Large intestine (tissue), 3 donors: ENCODE measurements around the gene NARS2. TPM values are rescaled to one million over a fixed set of nuclear protein-coding genes. Genes with fewer than 3 reads are reported as not detected.

Experiments used
- DNase-seq, 2 donors: peaks; one replicate each; pipeline versions ENCODE4 v3.0.0 to v3.0.0-alpha.2; 2013
- H3K27ac ChIP-seq: one replicate; pipeline ENCODE4 v1.5.1; 2013; ENCODE audit warnings: low read length
- H3K27me3 ChIP-seq: 2 replicates; pipeline ENCODE4 v1.6.1; 2013; ENCODE audit warnings: low read length; ENCODE audit not compliant: control insufficient read depth, insufficient read depth
- H3K36me3 ChIP-seq: 2 replicates; pipeline ENCODE4 v1.6.1; 2013; ENCODE audit warnings: low read length; ENCODE audit not compliant: control insufficient read depth, insufficient read depth
- H3K4me1 ChIP-seq: one replicate; pipeline ENCODE4 v1.6.1; 2013; ENCODE audit warnings: low read length; ENCODE audit not compliant: control insufficient read depth, insufficient read depth
- H3K4me3 ChIP-seq: one replicate; pipeline ENCODE4 v1.5.1; 2013; ENCODE audit warnings: low read length
- H3K9me3 ChIP-seq: one replicate; pipeline ENCODE4 v1.6.1; 2013; ENCODE audit warnings: mild to moderate bottlenecking, low read depth, low read length, moderate library complexity; ENCODE audit not compliant: control insufficient read depth
- WGBS: methylation state at CpG from one replicate; pipeline ENCODE4 v1.1.5; 2013; ENCODE audit warnings: low lambda C conversion rate; ENCODE audit not compliant: insufficient coverage; 5-methylcytosine and 5-hydroxymethylcytosine counted together
- polyA plus RNA-seq: library from polyadenylated mRNA; unstranded; fragments of 120-200 nt; gene quantifications from one replicate; pipeline ENCODE4 v1.2.1, GENCODE V29; 2013

The NARS2 gene
- polyA plus RNA-seq, 1 donor, result 15.4 TPM

- no peak overlapping the region for H3K27ac ChIP-seq
- H3K36me3 ChIP-seq, result no peaks in the 10 kb centered on the region
- no peaks in the 10 kb centered on the region for H3K4me1 ChIP-seq
- no peaks in the 10 kb centered on the region for H3K27me3 ChIP-seq
- WGBS, result 75% methylated on average over 1 of the region's 2 CpGs
- DNase-seq, result no peak
- H3K4me3 ChIP-seq, result no peak overlapping the region
- no peaks in the 10 kb centered on the region for H3K9me3 ChIP-seq
These were observed 123.8 kb downstream of the NARS2 start for GRCh38 chr11:78450866-78451265.

- Histone ChIP-seq H3K9me3 (no peaks in the 10 kb centered on the region), H3K4me3 (no peak overlapping the region), H3K4me1 (no peaks in the 10 kb centered on the region), H3K27ac (no peak overlapping the region), H3K27me3 (no peaks in the 10 kb centered on the region), H3K36me3 (no peaks in the 10 kb centered on the region)
- no peak for DNase-seq
- no CpG with 5 or more reads among the region's 4 CpGs for WGBS
These were observed 124.8 kb downstream of the NARS2 start for GRCh38 chr11:78449866-78450265.

GRCh38 chr11:78446210-78446609 lies 128.5 kb downstream of the NARS2 start:
- Histone ChIP-seq H3K9me3 (no peaks in the 10 kb centered on the region), H3K4me1 (no peaks in the 10 kb centered on the region), H3K27me3 (no peaks in the 10 kb centered on the region), H3K36me3 (peaks cover 4% of the 10 kb centered on the region), H3K27ac (no peak overlapping the region), H3K4me3 (no peak overlapping the region)
- DNase-seq, result no peak

- Histone ChIP-seq H3K27me3 (no peaks in the 10 kb centered on the region), H3K36me3 (peaks cover 4% of the 10 kb centered on the region), H3K4me3 (no peak overlapping the region), H3K27ac (no peak overlapping the region), H3K9me3 (no peaks in the 10 kb centered on the region), H3K4me1 (no peaks in the 10 kb centered on the region)
- DNase-seq, result no peak
- no CpG with 5 or more reads among the region's 1 CpG for WGBS
These were observed 129.9 kb downstream of the NARS2 start for GRCh38 chr11:78444726-78445125.

GRCh38 chr11:78441956-78442355 lies 132.7 kb downstream of the NARS2 start:
- H3K4me3 ChIP-seq, result no peak overlapping the region
- peaks cover 4% of the 10 kb centered on the region for H3K36me3 ChIP-seq
- no peaks in the 10 kb centered on the region for H3K27me3 ChIP-seq
- DNase-seq, result no peak
- H3K4me1 ChIP-seq, result no peaks in the 10 kb centered on the region
- 88% methylated on average over 1 of the region's 4 CpGs for WGBS
- H3K9me3 ChIP-seq, result no peaks in the 10 kb centered on the region
- no peak overlapping the region for H3K27ac ChIP-seq

- Histone ChIP-seq H3K4me1 (no peaks in the 10 kb centered on the region), H3K4me3 (no peak overlapping the region), H3K9me3 (no peaks in the 10 kb centered on the region), H3K27ac (no peak overlapping the region), H3K36me3 (peaks cover 2% of the 10 kb centered on the region), H3K27me3 (no peaks in the 10 kb centered on the region)
- WGBS, result 100% methylated on average over 2 of the region's 5 CpGs
- no peak for DNase-seq
These were observed 136.2 kb downstream of the NARS2 start for GRCh38 chr11:78438298-78438975.

- no peak for DNase-seq
- Histone ChIP-seq H3K4me1 (peaks cover 2% of the 10 kb centered on the region), H3K27me3 (no peaks in the 10 kb centered on the region), H3K4me3 (no peak overlapping the region), H3K27ac (no peak overlapping the region), H3K9me3 (no peaks in the 10 kb centered on the region), H3K36me3 (no peaks in the 10 kb centered on the region)
- WGBS, result no CpG with 5 or more reads among the region's 1 CpG
These were observed 141.7 kb downstream of the NARS2 start for GRCh38 chr11:78432956-78433355.

GRCh38 chr11:78432058-78432515 lies 142.6 kb downstream of the NARS2 start:
- Histone ChIP-seq H3K4me3 (no peak overlapping the region), H3K9me3 (no peaks in the 10 kb centered on the region), H3K36me3 (no peaks in the 10 kb centered on the region), H3K27me3 (no peaks in the 10 kb centered on the region), H3K27ac (no peak overlapping the region), H3K4me1 (peaks cover 2% of the 10 kb centered on the region)
- no CpG with 5 or more reads among the region's 4 CpGs for WGBS
- DNase-seq, result no peak

GRCh38 chr11:78429660-78430059 lies 145.0 kb downstream of the NARS2 start:
- Histone ChIP-seq H3K4me3 (no peak overlapping the region), H3K4me1 (peaks cover 2% of the 10 kb centered on the region), H3K27me3 (no peaks in the 10 kb centered on the region), H3K9me3 (no peaks in the 10 kb centered on the region), H3K27ac (no peak overlapping the region), H3K36me3 (no peaks in the 10 kb centered on the region)
- no peak for DNase-seq
- 70% methylated on average over 2 of the region's 4 CpGs for WGBS

GRCh38 chr11:78429209-78429608 lies 145.5 kb downstream of the NARS2 start:
- H3K4me3 ChIP-seq, result no peak overlapping the region
- no peaks in the 10 kb centered on the region for H3K27me3 ChIP-seq
- no peaks in the 10 kb centered on the region for H3K36me3 ChIP-seq
- DNase-seq, result no peak
- no peaks in the 10 kb centered on the region for H3K9me3 ChIP-seq
- peaks cover 2% of the 10 kb centered on the region for H3K4me1 ChIP-seq
- no peak overlapping the region for H3K27ac ChIP-seq

GRCh38 chr11:78428773-78429172 lies 145.9 kb downstream of the NARS2 start:
- H3K9me3 ChIP-seq, result no peaks in the 10 kb centered on the region
- peaks cover 2% of the 10 kb centered on the region for H3K4me1 ChIP-seq
- no CpG with 5 or more reads among the region's 3 CpGs for WGBS
- no peak for DNase-seq
- H3K27me3 ChIP-seq, result no peaks in the 10 kb centered on the region
- no peaks in the 10 kb centered on the region for H3K36me3 ChIP-seq
- H3K27ac ChIP-seq, result no peak overlapping the region
- no peak overlapping the region for H3K4me3 ChIP-seq
